K562 (cell line): ENCODE data around the gene SRCIN1. TPM values are rescaled to one million over a fixed set of nuclear protein-coding genes. Genes with fewer than 3 reads are reported as not detected.

Experiments used
- BCLAF1 ChIP-seq, 2 experiments: fragments of 450-650 bp in 1 of 2; IDR thresholded peaks; 2 replicates each; pipeline ENCODE4 v1.6.1; 2011 to 2017; ENCODE audit warnings: low read depth in 2 of 2, antibody characterized with exemption in 1 of 2, borderline replicate concordance in 1 of 2, low read length in 1 of 2, mild to moderate bottlenecking in 1 of 2, mixed read lengths in 1 of 2; ENCODE audit not compliant: control insufficient read depth in 1 of 2
- GATA2 ChIP-seq: sonication (generic); formaldehyde crosslinking; IDR thresholded peaks from 2 replicates; pipeline ENCODE4 v1.4.0; 2020; ENCODE audit warnings: mild to moderate bottlenecking, missing genetic modification reagents
- KLF6 ChIP-seq: fragments of 250-450 bp; sonication (Bioruptor Pico); IDR thresholded peaks from 2 replicates; pipeline ENCODE4 v1.4.0; 2020; ENCODE audit warnings: mild to moderate bottlenecking, moderate library complexity, borderline replicate concordance
- MYBL2 ChIP-seq, 2 experiments: fragments of 450-650 bp in 1 of 2; sonication (generic) in 1 of 2; formaldehyde crosslinking in 1 of 2; IDR thresholded peaks; 2 replicates each; pipeline versions ENCODE4 v1.6.1 to v1.8.1; 2017 to 2022; ENCODE audit warnings: borderline replicate concordance in 1 of 2, inconsistent platforms in 1 of 2, low read depth in 1 of 2, mild to moderate bottlenecking in 1 of 2, missing genetic modification reagents in 1 of 2, moderate library complexity in 1 of 2
- NEUROD1 ChIP-seq: fragments of 150-350 bp; IDR thresholded peaks from 2 replicates; pipeline ENCODE4 v1.6.1; 2014; ENCODE audit warnings: borderline replicate concordance, low read length, low read depth; ENCODE audit not compliant: partially characterized antibody
- RBBP5 ChIP-seq: fragments of 200-600 bp; sonication (generic); IDR thresholded peaks from 2 replicates; pipeline ENCODE4 v1.6.1; 2012; ENCODE audit warnings: borderline replicate concordance, mild to moderate bottlenecking, low read length, control low read depth, inconsistent platforms; ENCODE audit not compliant: insufficient read depth, poor library complexity, severe bottlenecking
- RBM25 ChIP-seq: fragments of 200-400 bp; formaldehyde crosslinking; IDR thresholded peaks from 2 replicates; pipeline ENCODE4 v1.6.1; 2018; ENCODE audit warnings: low read length, low read depth, moderate library complexity; ENCODE audit not compliant: severe bottlenecking
- SRSF1 ChIP-seq: fragments of 200-400 bp; formaldehyde crosslinking; IDR thresholded peaks from 2 replicates; pipeline ENCODE4 v1.6.1; 2017; ENCODE audit warnings: mild to moderate bottlenecking, low read depth, low read length, moderate library complexity
- TAF7 ChIP-seq: fragments of 450-650 bp; IDR thresholded peaks from 2 replicates; pipeline ENCODE4 v1.6.1; 2016; ENCODE audit warnings: missing genetic modification characterization, missing compliant biosample characterization
- polyA plus RNA-seq, 8 experiments: library from polyadenylated mRNA; depleted of rRNA in 4 of 8; stranded (reverse) in 5 of 8; unstranded in 3 of 8; fragments of >200 nt; fragmentation: Nextera tagmentation in 2 of 8; fragmentation: Illumina TruSeq in 1 of 8; extraction: Ambion mirVana in 2 of 8; extraction: Trizol in 1 of 8; gene quantifications; 2 replicates each; pipeline versions ENCODE4 v1.2.1 to v1.2.3, GENCODE V29; 2011 to 2014; ENCODE audit warnings: inconsistent platforms in 1 of 8, missing spikeins in 1 of 8
- total RNA-seq, 7 experiments: library from RNA; depleted of rRNA in 6 of 7; stranded (reverse); fragments of >200 nt in 6 of 7; fragmentation: Illumina TruSeq in 2 of 7; extraction: Trizol in 2 of 7; gene quantifications; 2 replicates each; pipeline versions ENCODE4 v1.2.1 to v1.2.3, GENCODE V29; 2011 to 2021; ENCODE audit warnings: low replicate concordance in 1 of 7

Gene SRCIN1
- total and polyA plus RNA-seq, 9 of the 15 experiments (the other 6 are each of a cell fraction or from before 2014, with no cell fraction given), result 0.09 to 0.33 (median 0.13) TPM; not detected in 6

DNA sequence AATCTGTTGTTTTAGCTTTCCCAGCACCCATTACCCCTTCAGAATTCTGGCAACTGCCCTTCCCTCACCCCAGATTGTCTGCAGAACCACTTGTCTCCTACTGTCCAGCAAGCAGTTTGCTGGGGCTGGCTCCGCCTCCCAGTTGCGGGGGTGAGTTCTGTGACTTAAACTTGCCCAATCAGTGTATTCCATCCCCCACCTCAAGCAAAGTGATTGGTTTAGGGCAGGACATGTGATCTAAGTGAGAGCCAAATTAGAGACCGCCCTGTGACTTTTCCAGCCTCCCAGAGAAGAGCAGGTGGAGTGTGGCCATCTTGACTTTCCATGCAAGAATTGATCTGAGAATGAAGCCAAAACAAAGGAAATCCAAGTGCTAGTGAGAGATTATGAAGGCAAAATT lies 22.7 kb upstream of the SRCIN1 start (continued):
- TF ChIP-seq RBM25, result no peak
- TF ChIP-seq RBBP5, result no peak
- peak; percentile 60 for TF ChIP-seq MYBL2 (IDR thresholded peaks at IDR 0.05; ENCODE audit: low read depth)
- no peak for TF ChIP-seq MYBL2 (CRISPR knock-in tag; IDR thresholded peaks at IDR 0.05; ENCODE audit: borderline replicate concordance)
- no peak for TF ChIP-seq KLF6 (CRISPR knock-in tag)
- TF ChIP-seq GATA2 (CRISPR knock-in tag), result no peak
- no peak for TF ChIP-seq TAF7 (tag)
- TF ChIP-seq NEUROD1, result peak; percentile 22
- no peak for TF ChIP-seq BCLAF1 (IDR thresholded peaks at IDR 0.05; ENCODE audit: borderline replicate concordance in 1 of 2, control insufficient read depth in 1 of 2, low read depth in 2 of 2, low read length in 1 of 2)
- TF ChIP-seq SRSF1, result no peak
